ENCODE results near the gene TNFAIP8. TPM values are rescaled to one million over a fixed set of nuclear protein-coding genes. Genes with fewer than 3 reads are reported as not detected.

Gene TNFAIP8
- total and polyA plus RNA-seq, 10 of the 15 experiments (the other 5 are each of a cell fraction or from before 2014, with no cell fraction given): 124 to 324 (median 177) TPM

GRCh38 chr5:119339965-119340364 is 15.9 kb upstream of the TNFAIP8 start (continued):
- no peak for TF ChIP-seq MLLT1 (IDR thresholded peaks at IDR 0.05)

GRCh38 chr5:119340597-119341218 is 15.1 kb upstream of the TNFAIP8 start:
- no peaks in the 10 kb centered on the region for H3K9me3 ChIP-seq (replicated peaks; ENCODE audit: control insufficient read depth, insufficient read depth, low read length)
- WGBS (ENCODE audit: insufficient coverage, insufficient replicate concordance, low lambda C conversion rate, missing lambda C conversion rate): 2% methylated on average over 11 of the region's 11 CpGs
- ChIA-PET SMC1A (ENCODE audit: uncharacterized antibody, unreplicated experiment) (interaction anchor here (0.6 to 34.8 kb wide), 12 partner anchors 15 to 320 kb away, joined by 3 to 1117 read pairs (median 8); partner anchors contain the start of gene TNFAIP8), CTCF (interaction anchor here (1.2 to 20.3 kb wide), 9 partner anchors 15 to 319 kb away, joined by 3 to 261 read pairs (median 5); partner anchors contain the start of gene TNFAIP8), RAD21 (ENCODE audit: unreplicated experiment) (interaction anchor here (0.7 to 18.7 kb wide), 16 partner anchors 17 to 353 kb away, joined by 3 to 501 read pairs (median 6); partner anchors contain the start of genes DTWD2 and TNFAIP8), POLR2A (interaction anchor here (0.5 to 20.9 kb wide), 22 partner anchors 10 to 353 kb away, joined by 3 to 657 read pairs (median 6); partner anchors contain the start of genes DMXL1, DTWD2 and TNFAIP8)
- no peak for FAIRE-seq
- intact Hi-C loops (cut with micrococcal nuclease; ENCODE audit: unreplicated experiment): loop anchor here (1.0 to 2.0 kb wide), 5 partner anchors 14 to 72 kb away; no protein-coding TSS in a partner anchor
- BruUV-seq (replicated peaks): no TSS peak
- peaks cover 0 to 4% of the 10 kb centered on the region in 2 experiments; a peak in 1 of 4 replicates for H3K36me3 ChIP-seq (ENCODE audit: control insufficient read depth in 2 of 2, insufficient read depth in 2 of 2, low read length in 1 of 2)
- peak; percentile 91 for DNase-seq (ENCODE audit: low read depth, low spot score)
- H3K4me1 ChIP-seq (ENCODE audit: control insufficient read depth, insufficient read depth, low read length): peaks cover 69% of the 10 kb centered on the region
- in situ Hi-C loops (cut with MboI): no loop called here
- no peaks in the 10 kb centered on the region for H3K27me3 ChIP-seq (replicated peaks in 1 of 2; ENCODE audit: control insufficient read depth in 2 of 2, insufficient read depth in 2 of 2, low read length in 1 of 2)
- no peak overlapping the region for H2AFZ ChIP-seq (ENCODE audit: control insufficient read depth, low read depth, low read length)
- H4K20me1 ChIP-seq (ENCODE audit: control insufficient read depth, insufficient read depth): peaks cover 3% of the 10 kb centered on the region
- peak overlapping the region; percentile 78 for H3K4me3 ChIP-seq
- peaks cover 99% of the 10 kb centered on the region for H3K79me2 ChIP-seq (ENCODE audit: control insufficient read depth, insufficient read depth, low read length)
- peak overlapping the region; percentile 99 for H3K4me2 ChIP-seq (ENCODE audit: control insufficient read depth, insufficient read depth)
- H3K9ac ChIP-seq (ENCODE audit: control insufficient read depth, insufficient read depth, low read length): peak overlapping the region; percentile 90
- H3K27ac ChIP-seq (ENCODE audit: control insufficient read depth, insufficient read depth): peak overlapping the region; percentile 100
- peak; percentile 73 for ATAC-seq
- TF ChIP-seq RAD21 (IDR thresholded peaks at IDR 0.05; ENCODE audit: insufficient read depth, low read depth, low read length): peak; percentile 30; the same call in 1 of the 2 replicates
- TF ChIP-seq KDM1A (IDR thresholded peaks at IDR 0.05; ENCODE audit: borderline replicate concordance): no peak
- TF ChIP-seq NR2F1 (conservative IDR thresholded peaks at IDR 0.05): no peak
- TF ChIP-seq REST (IDR thresholded peaks at IDR 0.05; ENCODE audit: low read depth, low read length): no peak
- TF ChIP-seq ZNF687 (IDR thresholded peaks at IDR 0.05): peak; percentile 80
- peak; percentile 60; the same call in 1 of the 2 replicates for TF ChIP-seq ZNF384 (IDR thresholded peaks at IDR 0.05; ENCODE audit: borderline replicate concordance, low read depth, low read length)
- no peak for TF ChIP-seq ASH2L (IDR thresholded peaks at IDR 0.05; ENCODE audit: borderline replicate concordance, low read depth)
- TF ChIP-seq NR2C2 (IDR thresholded peaks at IDR 0.05; ENCODE audit: borderline replicate concordance, control insufficient read depth, insufficient read length, low read depth): no peak
- peak; percentile 91 for TF ChIP-seq TBL1XR1 (IDR thresholded peaks at IDR 0.05; ENCODE audit: low read depth, low read length)
- peak; percentile 91 for TF ChIP-seq NBN (IDR thresholded peaks at IDR 0.05)
- peak; percentile 59; the same call in 1 of the 2 replicates for TF ChIP-seq PML (IDR thresholded peaks at IDR 0.05; ENCODE audit: low read length)

Measured in GM12878 (cell line).